ENCODE results near the gene KAT2B. TPM values are rescaled to one million over a fixed set of nuclear protein-coding genes. Genes with fewer than 3 reads are reported as not detected.

Gene KAT2B
- total RNA-seq, 2 donors from 2014 or later = 8.5 to 25.9 TPM

DNA sequence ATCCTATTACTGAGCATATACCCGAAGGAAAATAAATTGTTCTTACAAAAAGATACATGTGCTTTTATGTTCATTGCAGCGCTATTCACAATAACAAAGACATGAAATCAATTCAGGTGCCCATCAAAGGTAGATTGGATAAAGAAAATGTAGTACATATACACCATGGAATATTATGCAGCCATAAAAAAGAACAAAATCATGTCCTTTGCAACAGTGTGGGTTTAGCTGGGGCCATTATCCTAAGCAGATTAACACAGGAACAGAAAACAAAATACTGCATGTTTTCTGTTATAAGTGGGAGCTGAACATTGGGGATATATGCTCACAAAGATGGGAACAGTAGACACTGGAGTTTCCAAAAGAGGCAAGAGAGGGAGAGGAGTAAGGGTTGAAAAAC, 103.3 kb downstream of the KAT2B start:
- no peaks in the 10 kb centered on the region for H3K9me3 ChIP-seq
- H3K4me3 ChIP-seq = no peak overlapping the region
- TF ChIP-seq CTCF (IDR thresholded peaks at IDR 0.05) = no peak
- H3K36me3 ChIP-seq = no peaks in the 10 kb centered on the region
- no peak for DNase-seq
- intact Hi-C loops (cut with DNase I) = no loop called here
- H3K9ac ChIP-seq (ENCODE audit: low read depth in 2 of 2, low read length in 2 of 2) = no peak overlapping the region
- no peaks in the 10 kb centered on the region for H3K27me3 ChIP-seq
- no peak overlapping the region for H3K27ac ChIP-seq
- no peaks in the 10 kb centered on the region for H3K4me1 ChIP-seq

DNA sequence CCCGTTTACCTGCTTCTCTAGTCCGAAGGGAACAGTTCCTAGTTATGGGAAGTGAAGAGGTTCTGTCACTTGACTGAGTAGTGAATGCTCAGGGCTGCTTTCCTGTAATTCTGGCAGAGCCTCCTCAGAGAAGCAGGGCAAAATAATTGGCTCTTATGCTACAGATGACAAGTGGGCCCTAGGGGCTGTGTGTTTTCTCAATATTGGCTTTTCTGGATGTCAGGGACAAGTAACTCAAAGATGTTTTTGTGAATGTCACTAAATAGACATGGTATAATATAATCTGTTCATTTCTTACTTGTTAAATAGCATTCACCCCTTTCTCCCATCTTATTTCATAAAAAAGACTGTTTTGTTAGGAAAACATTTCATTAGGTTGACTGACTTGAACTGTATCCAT, 105.6 kb downstream of the KAT2B start:
- TF ChIP-seq CTCF (IDR thresholded peaks at IDR 0.05) = no peak
- Histone ChIP-seq H3K9ac (ENCODE audit: low read depth in 2 of 2, low read length in 2 of 2) (no peak overlapping the region), H3K27me3 (no peaks in the 10 kb centered on the region), H3K4me3 (no peak overlapping the region), H3K4me1 (no peaks in the 10 kb centered on the region), H3K36me3 (no peaks in the 10 kb centered on the region), H3K27ac (no peak overlapping the region), H3K9me3 (no peaks in the 10 kb centered on the region)
- no peak for DNase-seq
- intact Hi-C loops (cut with DNase I) = no loop called here

GRCh38 chr3:20146301-20146700, 106.1 kb downstream of the KAT2B start:
- Histone ChIP-seq H3K4me1 (no peaks in the 10 kb centered on the region), H3K9ac (ENCODE audit: low read depth in 2 of 2, low read length in 2 of 2) (no peak overlapping the region), H3K9me3 (no peaks in the 10 kb centered on the region), H3K27me3 (no peaks in the 10 kb centered on the region), H3K4me3 (no peak overlapping the region), H3K27ac (no peak overlapping the region), H3K36me3 (no peaks in the 10 kb centered on the region)
- intact Hi-C loops (cut with DNase I) = no loop called here
- no peak for DNase-seq
- TF ChIP-seq CTCF (IDR thresholded peaks at IDR 0.05) = no peak

- Histone ChIP-seq H3K4me1 (no peaks in the 10 kb centered on the region), H3K27me3 (no peaks in the 10 kb centered on the region), H3K36me3 (no peaks in the 10 kb centered on the region), H3K9ac (ENCODE audit: low read depth in 2 of 2, low read length in 2 of 2) (no peak overlapping the region), H3K27ac (no peak overlapping the region), H3K9me3 (no peaks in the 10 kb centered on the region), H3K4me3 (no peak overlapping the region)
- intact Hi-C loops (cut with DNase I) = no loop called here
- no peak for TF ChIP-seq CTCF (IDR thresholded peaks at IDR 0.05)
- DNase-seq = no peak
Observed at GRCh38 chr3:20147361-20147760, 107.1 kb downstream of the KAT2B start.

DNA sequence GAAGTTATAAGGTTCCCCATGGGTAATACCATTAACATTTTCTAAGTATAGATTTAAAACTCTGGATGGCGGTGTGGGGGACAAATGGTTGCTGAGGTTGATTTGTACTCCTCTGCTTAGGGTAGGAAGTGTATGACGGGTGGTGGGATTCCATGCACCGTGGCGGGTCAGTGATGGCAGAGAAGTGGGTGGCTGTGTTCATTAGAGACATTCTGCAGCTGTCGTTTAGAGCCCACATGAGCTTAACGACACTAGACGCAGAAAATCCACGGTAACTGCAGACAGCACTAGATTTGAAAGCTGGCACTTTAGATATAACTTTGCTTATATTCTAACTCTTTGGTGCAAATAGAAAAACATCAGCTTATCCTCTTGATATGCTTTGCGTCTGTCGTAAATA, 108.2 kb downstream of the KAT2B start:
- DNase-seq = no peak
- no peak for TF ChIP-seq CTCF (IDR thresholded peaks at IDR 0.05)
- H3K4me3 ChIP-seq = no peak overlapping the region
- no peaks in the 10 kb centered on the region for H3K27me3 ChIP-seq
- no peak overlapping the region for H3K27ac ChIP-seq
- no peaks in the 10 kb centered on the region for H3K36me3 ChIP-seq
- intact Hi-C loops (cut with DNase I) = no loop called here
- no peaks in the 10 kb centered on the region for H3K4me1 ChIP-seq
- H3K9ac ChIP-seq (ENCODE audit: low read depth in 2 of 2, low read length in 2 of 2) = no peak overlapping the region
- H3K9me3 ChIP-seq = no peaks in the 10 kb centered on the region

DNA sequence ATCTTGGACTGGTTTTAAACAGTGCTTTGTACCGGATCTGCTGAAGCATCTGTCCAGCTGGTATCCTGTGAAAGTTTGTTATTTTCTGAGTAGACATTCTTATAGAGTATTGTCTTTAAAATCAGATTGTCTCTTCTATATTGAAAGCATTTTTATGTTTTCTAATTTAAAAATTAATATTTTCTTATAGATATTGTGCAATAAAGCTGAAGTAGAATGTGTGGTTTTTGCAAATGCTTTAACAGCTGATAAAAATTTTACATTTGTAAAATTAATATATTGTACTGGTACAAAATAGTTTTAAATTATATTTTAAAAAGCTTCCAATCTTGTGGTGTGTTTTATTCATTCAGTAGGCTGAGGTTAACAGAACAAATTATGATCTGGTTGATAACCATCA, 113.8 kb downstream of the KAT2B start:
- intact Hi-C loops (cut with DNase I) = no loop called here
- no peak for DNase-seq
- Histone ChIP-seq H3K9me3 (no peaks in the 10 kb centered on the region), H3K9ac (ENCODE audit: low read depth in 2 of 2, low read length in 2 of 2) (no peak overlapping the region), H3K36me3 (no peaks in the 10 kb centered on the region), H3K27me3 (no peaks in the 10 kb centered on the region), H3K27ac (no peak overlapping the region), H3K4me1 (no peaks in the 10 kb centered on the region), H3K4me3 (no peak overlapping the region)
- TF ChIP-seq CTCF (IDR thresholded peaks at IDR 0.05) = no peak
